ENCODE measurements around the gene PC.

- TF ChIP-seq CTCF (IDR thresholded peaks at IDR 0.05) (no peak), POLR2A (IDR thresholded peaks at IDR 0.05) (no peak)
Observed at GRCh38 chr11:66859686-66860448, 98.3 kb downstream of the PC start.

Measured in lower leg skin (tissue), 3 donors.